Skin epidermis (tissue), 12 donors: ENCODE results near the gene TMEM198.
A peak's percentile ranks its signal among the peaks of the same experiment; 100 is the strongest.

ENCODE experiments used
- H3K27ac ChIP-seq, 21 experiments: fragments of 200-600 bp; sonication (generic) in 11 of 21; one replicate each; pipeline ENCODE4 v1.5.0; 2020; ENCODE audit warnings: mild to moderate bottlenecking in 3 of 21, inconsistent platforms in 2 of 21, moderate library complexity in 2 of 21
- H3K4me3 ChIP-seq, 7 experiments: fragments of 200-600 bp; sonication (generic) in 2 of 7; one replicate each; pipeline ENCODE4 v1.5.0; 2020; ENCODE audit warnings: inconsistent platforms in 2 of 7, mild to moderate bottlenecking in 2 of 7, moderate library complexity in 1 of 7

The TMEM198 gene

DNA sequence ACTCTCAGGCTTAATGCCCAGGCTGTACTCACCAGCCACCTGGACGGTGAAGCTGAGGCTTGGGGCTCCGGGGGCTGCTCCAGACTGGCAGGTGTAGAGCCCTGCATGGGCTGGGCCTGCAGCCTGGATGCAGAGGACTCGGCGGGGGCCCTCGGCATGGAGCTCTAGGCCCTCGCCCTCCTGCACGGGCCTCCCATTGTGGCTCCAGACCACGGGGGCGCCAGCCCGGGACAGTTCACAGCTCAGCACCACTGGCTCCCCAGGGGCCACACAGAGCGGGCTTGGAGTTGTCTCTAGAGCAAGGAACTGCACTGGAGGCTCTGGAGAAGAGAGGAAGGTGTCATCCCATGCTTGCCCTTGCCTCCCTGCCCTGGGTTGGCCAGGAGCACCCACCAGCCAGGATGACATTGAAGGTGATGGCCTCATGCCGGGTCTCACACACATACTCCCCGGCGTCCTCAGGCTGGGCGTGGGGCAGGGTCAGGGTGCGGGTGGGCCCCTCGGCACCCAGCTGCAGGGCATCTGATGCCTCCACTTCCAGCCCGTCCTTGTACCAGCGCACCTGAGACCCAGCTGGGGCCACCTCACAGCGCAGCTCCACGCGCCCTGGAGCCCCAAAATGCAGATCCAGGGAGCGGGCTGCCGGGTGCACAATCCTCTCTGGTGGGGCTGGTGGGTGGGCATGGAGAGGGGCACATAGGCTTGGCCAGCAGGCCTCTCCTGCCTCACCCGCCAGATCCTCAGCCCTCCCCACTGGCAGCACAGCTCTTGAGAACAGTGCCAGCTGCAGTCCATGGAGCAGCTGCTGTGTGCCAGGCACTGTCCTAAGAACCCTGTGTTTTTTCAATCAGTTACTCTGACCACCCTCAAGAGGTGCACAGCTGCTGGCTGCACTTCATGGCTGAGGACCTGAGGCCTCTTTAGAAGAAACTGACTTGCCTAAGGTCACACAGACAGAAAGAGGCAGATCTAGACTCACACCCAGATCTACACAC is 14.3 kb downstream of the TMEM198 start:
- Histone ChIP-seq H3K27ac (no peak overlapping the region), H3K4me3 (no peak overlapping the region)

DNA sequence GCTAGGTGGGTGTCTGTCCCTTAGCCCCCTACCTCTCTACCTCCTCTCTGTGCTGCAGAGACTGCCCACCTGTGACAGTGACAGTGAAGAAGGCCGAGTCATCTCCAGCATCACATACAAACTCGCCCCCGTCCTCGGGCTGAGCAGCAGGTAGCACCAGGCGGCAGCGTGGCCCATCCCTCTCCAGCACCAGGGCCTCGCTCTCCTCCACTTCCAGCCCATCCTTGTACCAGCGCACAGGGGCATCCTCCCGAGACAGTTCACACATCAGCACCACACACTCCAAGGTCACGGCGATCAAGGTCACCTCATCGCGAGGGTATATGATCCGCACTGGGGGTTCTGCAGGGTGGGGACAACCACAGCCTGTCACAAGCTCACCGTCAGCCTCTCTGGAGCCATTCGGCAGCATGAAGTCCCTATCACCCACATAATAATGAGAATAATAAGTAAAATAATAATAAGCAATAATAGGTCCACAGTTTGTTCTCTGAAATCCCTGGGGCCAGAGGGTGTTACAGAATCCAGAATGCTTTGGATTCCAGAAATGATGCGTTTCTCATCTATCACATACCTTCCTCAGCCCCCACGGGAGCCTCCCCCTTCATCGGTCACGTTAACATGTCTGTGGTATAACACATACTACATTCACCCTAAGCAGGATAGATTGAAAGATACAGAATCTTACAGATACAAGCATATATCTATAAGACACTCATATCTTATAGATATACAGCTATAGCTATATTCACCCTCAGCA is 15.5 kb downstream of the TMEM198 start:
- H3K27ac ChIP-seq: no peak overlapping the region
- no peak overlapping the region for H3K4me3 ChIP-seq

DNA sequence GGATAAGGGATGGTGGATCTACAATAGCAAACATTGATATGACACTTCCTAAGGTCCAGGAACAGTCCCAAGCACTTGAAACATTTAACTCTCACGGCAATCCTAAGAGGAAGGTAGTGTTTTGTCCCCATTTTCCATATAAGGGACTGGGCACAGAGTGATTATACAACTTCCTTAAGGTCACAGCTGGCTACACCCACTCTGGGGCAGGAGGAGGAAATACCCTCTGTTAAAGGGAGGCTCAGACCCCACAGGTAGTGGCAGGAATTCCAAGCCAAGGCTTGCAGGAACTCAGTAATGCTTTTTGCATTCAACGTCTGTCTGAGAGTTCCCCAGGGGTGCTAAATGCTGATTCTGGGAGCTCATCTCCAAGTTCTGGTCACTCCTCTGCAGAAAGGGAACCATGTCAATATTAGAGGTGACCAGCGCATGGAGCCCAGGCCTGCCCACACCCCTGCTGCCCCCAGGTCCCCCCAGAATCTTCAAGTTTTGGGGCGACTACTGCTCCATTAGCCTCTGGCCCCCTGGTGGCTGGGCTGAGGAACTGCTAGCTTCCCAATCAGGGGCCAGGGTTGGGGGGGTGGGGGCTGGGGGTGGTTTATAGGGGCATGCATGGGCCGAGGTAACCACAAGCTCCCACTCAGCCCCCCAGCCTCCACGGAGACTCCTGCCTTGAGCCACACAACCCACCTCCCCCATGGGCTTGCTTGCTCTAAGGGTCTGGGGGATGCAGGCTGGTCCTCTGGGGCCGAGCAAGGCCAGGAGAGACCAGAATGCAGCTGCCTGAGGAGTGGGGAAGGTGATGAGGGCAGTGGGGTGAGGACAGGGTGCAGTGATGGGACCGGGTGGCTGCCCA is 16.4 kb downstream of the TMEM198 start:
- no peak overlapping the region for H3K4me3 ChIP-seq
- no peak overlapping the region for H3K27ac ChIP-seq

DNA sequence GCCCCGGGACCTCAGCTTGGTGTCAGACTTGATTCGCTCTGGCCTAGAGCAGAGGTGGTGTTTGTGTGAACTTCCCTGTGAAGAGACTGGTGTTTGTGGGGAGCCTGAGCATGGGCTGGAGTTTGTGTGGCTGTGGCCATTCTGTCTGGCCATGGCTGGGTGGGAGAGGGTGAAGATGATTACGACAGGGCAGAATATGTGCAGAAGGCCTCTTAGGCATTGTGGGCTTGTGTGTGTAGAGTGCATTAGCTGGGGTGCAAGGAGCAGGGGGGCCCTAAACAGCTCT is 17.0 kb downstream of the TMEM198 start:
- Histone ChIP-seq H3K27ac (no peak overlapping the region), H3K4me3 (no peak overlapping the region)

DNA sequence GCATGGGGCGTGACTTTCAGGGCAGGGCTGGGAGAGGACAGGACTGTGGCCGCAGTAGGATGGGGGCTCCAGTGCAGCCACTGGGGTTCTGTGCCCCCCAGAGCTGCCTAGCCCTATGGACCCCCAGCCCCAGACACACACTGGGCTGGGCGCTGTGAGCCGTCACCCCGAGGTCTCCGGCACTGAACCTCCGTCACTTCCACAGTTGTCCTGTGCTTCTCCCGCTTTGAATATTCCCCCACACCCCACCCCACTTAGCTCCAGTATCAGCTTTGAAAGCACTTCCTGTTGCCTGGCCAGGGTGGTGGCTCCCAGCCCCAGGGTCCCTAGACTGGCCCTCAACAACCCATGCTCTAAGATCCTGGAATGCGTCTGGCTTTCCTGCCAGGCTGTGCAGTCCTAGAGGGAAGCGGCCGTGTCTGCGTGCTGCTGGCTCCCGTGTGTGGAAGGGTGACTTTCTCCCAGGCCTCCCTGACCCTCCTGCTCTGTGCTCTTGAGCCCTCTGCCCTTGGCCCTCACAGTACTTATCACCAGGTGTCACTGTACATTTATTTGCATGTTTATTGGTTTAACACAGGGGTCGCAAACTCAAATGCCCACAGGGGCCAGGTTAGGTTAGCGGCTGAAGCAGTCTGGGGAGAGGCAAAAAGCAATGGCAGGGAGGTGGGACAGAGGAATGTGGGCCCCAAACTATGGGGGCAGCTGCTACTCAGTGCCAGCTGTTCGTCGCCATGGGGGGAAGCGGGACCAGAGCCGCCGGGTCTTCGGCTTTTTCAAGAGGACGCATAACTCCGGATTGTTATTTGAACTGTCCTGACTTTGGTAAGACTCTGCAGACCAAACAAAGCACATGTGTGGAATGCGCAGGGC is 17.6 kb downstream of the TMEM198 start:
- H3K27ac ChIP-seq: no peak overlapping the region
- no peak overlapping the region for H3K4me3 ChIP-seq

DNA sequence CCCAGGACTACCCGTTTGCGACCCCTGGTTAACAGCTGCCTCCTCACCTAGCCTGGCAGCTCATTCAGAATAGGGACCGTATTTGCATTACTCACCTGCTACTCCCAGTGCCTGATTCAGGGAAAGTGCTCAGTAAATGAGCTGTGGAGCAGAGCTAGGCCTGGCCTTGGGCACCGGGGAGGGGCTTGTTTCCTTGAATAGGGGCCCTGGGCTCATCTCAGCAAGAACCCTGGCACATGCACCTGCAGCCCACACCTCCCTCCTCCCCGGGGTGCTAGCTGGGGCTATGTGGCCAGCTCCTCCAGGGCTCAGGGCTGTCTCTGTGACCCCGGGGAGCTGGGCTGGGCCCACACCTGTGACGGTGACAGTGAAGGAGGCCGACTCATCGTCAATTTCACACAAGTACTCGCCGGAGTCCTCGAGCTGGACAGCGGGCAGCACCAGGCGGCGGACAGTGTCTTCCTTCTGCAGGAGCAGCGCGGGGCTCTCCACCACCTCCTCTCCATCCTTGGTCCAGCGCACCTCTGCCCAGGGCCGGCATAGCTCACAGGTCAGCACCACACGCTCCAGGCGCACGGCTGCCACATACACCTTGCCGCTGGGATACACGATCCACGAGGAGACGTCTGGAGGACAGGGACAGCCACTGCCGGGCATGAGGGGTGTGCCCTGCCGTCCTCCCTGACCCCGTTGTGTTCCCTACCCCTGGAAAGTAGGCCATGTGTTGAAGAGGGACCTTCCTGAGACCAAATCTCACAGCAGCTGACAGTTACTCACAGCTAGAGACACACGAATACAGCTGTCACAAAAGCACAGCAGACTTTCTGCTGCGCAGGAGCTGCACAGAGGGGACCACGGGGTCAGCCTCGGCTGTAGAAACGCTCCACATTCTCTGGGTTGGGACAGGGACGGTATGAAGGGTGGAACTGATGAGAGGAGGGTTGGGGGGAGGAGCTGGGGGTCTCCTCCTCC is 18.5 kb downstream of the TMEM198 start:
- Histone ChIP-seq H3K4me3 (no peak overlapping the region), H3K27ac (no peak overlapping the region)

DNA sequence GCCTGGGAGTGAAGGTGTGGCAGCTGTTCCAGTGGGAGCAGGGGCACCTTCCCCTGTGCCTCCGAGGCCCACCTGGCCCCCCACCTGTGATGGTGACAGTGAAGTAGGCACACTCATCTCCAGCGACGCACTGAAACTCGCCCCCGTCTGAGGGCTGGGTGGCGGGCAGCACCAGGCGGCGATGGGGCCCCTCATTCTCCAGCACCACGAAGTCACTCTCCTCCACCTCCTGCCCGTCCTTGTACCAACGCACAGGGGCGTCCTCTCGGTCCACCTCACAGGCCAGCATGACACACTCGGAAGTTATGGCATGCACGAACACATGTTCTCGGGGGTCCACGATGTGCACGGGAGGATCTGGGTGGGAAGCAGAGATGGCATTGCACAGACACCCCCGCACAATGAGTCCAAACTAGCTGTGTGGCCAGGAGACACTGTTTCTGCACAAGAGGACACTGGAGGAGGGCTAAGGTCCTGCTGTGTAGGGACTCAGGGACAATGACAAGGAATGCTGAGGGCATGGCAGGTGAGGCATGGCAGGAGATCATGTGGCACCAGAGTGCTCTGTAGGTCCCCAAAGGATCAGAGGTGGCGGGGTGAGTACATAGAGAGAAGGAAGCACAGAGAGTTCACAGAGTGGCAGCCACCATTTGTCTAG is 19.6 kb downstream of the TMEM198 start:
- H3K4me3 ChIP-seq: no peak overlapping the region

DNA sequence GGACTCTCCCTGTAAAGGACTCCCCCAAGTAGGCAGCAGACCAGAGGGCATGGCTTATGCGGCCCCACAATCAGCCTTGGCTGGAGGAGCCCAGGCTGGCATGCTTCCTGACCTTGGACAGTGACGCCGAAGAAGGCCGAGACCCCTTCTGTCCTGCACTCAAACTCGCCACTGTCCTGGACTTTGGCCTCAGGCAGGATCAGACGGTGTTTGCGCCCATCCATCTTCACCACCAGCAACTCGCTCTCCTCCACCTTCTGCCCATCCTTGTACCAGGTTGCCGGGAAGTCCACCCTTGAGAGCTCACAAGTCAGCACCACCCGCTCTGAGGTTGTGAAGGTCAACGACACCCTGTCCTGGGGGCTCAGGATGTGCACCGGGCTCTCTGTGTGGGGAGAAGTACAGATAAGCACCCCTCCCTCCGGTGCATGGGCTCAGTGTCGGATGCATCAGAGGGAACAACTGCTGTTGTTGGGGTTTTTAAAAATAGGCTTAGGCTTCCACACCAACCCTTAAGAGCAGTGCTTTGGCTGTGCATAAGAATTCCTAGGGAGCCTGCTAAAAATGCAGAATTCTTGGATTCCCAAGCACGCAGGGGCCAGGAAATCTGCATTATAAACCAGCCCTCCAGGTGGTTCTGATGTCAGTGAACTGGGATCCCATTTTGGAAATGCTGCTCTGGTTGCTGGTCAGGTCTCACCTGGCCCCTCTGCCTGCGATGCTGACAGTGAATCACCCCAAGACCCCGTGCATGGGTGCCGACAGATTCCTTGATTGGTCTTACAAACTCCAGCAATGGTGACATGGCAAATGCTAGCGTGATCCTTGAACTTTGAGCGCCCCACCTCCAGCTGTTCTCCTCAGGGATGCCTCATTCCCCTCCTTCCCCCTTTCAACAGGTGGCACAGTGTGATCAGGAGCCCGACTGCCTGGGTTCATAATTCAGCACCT is 21.6 kb downstream of the TMEM198 start:
- Histone ChIP-seq H3K4me3 (no peak overlapping the region), H3K27ac (no peak overlapping the region)

More for the DNA sequence above, 19.6 kb downstream of the TMEM198 start:
- H3K27ac ChIP-seq: no peak overlapping the region

DNA sequence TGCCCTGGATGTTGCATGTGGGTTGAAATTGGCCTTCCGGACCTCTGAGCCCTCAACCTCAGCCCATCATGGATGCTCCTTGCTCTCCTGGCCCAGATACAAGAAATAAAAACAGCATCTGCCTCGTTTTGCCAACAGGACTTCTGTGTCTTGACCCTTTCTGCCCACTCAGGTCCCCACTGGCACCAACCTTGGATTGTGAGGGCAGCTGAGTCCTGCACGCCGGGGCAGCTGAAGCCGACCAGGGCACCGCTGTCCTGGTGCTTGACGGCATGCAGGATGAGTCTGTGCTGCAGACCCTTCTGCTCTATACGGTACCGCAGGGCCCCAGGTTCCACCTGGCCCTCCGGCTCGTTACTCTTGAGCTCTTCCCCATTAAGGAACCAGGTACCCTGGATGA is 22.8 kb downstream of the TMEM198 start:
- H3K27ac ChIP-seq: no peak overlapping the region
- H3K4me3 ChIP-seq: no peak overlapping the region

DNA sequence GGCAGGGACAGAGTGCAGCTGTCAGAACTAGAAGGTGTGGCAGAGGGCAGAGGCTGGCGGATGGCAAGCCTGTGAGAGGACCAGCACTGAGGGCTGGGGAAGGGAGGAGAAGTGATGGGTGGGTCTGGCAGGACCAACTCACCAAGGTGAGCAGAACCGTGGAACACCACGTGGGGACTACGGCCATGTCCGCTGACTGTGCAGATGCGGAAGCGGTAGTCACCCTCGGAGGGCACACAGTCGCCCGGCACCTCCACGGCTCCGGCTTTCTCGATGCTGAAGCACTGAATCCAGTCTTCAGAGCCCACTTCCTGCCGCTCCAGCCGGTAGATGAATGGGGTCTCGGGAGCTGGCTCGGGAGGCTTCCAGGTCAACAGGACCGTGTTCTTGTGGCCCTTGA is 23.3 kb downstream of the TMEM198 start:
- H3K27ac ChIP-seq: no peak overlapping the region
- no peak overlapping the region for H3K4me3 ChIP-seq

DNA sequence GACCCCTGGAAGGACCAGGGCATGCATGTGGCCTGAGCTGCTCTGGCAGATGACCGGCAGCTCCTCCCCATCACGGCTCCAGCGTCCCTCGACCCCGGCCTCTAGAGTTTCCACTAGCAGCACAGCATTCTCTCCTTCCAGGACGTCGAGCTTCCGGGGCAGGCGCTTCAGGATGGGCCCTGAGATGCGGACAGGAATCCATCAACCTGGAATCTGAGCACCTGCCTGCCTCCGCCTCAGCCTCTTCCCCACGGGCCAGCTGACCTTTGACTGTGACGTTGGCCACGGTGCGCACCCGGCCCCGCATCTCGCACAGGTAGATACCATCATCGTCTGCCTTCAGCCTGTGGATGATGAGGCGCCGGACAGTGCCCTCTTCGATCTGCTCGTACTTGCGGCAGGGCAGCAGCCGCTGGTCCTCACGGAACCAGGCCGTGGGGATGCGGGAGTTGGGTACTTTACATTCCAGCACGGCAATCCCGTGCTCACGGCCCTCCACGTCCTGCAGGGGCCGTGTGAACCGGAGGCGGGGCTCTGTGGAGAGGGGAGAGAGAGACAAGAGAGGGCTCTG is 24.0 kb downstream of the TMEM198 start:
- no peak overlapping the region for H3K27ac ChIP-seq
- no peak overlapping the region for H3K4me3 ChIP-seq

DNA sequence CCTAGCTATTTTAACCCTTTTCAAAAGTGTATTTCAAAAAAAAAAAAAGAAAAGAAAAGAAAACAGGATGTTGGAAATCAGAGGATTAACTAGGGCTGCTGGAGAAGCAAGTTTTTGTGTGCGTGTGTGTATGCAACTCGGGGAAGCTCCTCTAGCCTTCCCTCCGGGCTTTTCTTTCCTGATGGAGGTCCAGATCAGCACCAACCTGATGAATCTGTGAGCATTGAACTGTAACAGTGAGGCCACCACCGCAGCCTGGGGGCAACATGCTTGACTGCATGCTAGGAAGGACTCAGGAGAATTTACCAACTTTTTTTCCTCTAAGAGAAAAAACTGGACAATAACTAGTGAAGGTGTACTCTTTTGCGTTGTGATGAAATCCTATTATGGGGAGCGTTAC is 25.2 kb downstream of the TMEM198 start:
- Histone ChIP-seq H3K4me3 (no peak overlapping the region), H3K27ac (no peak overlapping the region)

DNA sequence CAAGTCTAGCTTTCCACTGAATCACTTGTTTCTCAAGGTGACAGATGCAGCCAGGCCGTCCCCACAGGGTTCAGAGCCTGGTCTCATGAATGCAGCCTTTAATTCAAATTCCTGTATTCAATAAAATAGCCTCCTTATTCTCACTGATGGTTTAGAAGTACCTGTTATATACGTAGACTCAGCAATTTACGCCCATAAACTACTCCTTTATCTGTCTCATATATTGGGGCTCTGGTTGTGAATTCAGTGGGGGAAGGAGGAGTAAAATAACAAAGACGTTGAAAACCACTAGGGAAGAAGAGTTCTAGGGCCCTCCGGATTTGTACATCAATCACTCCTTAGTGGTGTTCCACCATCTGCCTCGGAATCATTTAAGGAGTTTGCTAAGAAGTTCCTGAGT is 25.8 kb downstream of the TMEM198 start:
- peak overlapping the region in 3 of 7 experiments; percentile 51 to 56 (median 55) for H3K4me3 ChIP-seq
- H3K27ac ChIP-seq: peak overlapping the region in 1 of 21 experiments; percentile 83

DNA sequence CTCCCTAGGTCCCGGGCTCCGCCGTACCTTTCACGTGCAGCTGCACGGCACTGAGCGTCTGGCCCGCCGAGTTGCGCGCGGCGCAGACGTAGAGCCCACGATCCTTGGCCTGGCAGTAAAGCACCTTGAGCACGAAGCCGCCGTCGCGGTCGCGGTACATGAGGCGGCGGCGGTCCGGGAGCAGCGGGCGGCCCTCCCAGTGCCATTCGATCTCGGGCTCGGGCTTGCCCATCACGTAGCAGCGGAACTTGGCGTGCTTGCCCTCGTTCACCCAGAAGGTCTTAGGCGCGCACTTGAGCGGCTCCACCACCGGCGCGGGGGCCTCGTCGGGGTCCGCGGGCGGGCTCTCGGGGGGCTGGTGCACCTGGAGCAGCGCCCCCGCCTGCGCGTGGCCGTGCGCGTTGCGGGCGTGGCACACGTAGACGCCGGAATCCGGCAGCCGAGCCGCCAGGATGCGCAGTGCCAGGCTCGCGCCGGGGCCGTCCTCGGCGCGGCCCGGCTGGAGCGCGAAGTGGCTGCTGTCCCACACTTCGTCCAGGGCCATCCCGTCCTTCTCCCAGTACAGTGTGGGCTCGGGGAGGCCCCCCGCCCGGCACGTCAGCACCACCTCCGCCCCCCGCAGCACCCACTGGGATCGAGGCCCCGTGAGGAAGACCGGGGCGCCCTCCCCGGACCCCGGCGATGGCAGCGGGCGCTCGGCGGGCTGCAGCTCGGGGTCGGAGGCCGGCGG is 26.5 kb downstream of the TMEM198 start:
- H3K4me3 ChIP-seq: peak overlapping the region; percentile 51 to 74 (median 56)
- peak overlapping the region; percentile 46 to 89 (median 80) for H3K27ac ChIP-seq

DNA sequence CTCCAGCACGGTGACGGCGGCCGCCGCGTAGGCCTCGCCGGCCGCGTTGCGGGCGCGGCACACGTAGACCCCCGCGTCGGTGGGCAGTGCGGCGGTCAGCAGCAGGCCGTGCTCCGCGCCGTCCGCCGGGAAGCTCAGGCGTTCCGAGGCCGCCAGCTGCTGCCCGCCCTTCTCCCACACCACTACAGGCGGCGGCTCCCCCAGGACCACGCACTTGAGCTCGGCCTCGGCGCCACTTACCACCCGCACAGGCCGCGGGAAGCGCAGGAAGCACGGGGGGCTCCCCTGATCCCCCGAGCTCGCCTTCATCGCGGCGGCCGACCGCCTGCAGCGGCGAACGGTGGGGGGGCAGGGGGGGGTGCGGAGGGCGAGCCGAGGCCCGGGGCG is 27.1 kb downstream of the TMEM198 start:
- peak overlapping the region; percentile 46 to 89 (median 80) for H3K27ac ChIP-seq
- H3K4me3 ChIP-seq: peak overlapping the region; percentile 51 to 74 (median 56)
